Activated CD8-positive, alpha-beta memory T cell treated with anti-CD3 and anti-CD28 coated beads, Interleukin-2, amount 50 U/mL, for 24 hours (primary cell): ENCODE data around the gene CDK15.

Experiments
- DNase-seq: peaks from one replicate; pipeline ENCODE4 v3.0.0-alpha.2; 2020; ENCODE audit errors: extremely low read depth

CDK15 gene

DNA sequence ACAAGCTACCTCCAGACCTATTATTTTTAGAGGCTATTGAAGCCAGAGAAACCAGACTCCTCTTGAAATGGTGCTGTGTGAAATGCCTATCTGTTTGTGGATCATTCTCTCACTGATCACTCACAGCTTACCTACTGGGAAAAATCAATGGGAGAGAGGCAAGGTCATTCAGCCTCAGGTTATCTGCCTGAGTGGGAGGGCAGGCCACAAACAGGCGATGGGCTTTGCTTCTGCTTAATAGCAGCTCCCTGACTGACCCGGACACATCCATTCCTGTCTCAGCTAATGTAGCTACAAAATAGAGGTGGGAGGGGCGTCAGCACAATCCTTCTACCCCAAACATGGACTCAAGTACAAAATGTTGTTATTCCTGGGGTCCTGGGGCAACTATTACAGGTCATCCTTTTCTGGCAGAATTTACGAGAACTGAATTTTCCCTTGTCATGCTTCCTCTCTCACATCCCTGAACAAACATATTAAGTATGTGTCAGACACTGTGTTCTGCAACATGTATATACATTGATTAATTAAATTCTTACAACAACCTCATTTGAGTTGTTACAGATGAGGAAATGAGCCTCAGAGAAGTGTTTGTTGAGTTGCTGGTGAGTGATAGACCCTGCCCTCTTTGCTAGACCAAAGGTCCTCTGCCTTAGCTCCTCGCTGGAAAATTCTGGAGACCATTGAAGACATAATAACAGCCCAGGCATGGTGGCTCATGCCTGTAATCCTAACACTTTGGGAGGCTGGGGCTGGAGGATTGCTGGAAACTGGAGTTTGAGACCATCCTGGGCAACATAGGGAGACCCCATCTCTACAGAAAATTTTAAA is 60.5 kb downstream of the CDK15 start:
- no peak for DNase-seq

DNA sequence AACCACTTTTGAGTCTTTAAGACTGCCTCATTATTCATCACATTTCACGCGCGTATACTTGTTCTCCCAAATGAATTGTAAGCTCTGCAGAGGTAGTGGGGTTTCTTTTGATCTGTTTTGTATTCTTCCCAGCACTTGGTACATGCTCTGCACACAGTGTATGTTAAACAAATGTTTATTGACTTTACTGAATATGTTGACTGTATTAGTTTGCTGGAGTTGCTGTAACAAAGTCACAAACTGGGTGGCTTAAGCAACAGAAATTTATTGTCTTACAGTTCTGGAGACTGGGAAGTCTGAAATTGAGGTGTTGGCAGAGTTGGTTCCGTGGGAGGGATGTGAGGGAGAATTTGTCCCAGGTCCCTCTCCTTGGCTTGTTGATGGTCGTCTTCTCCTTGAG is 65.1 kb downstream of the CDK15 start:
- no peak for DNase-seq

DNA sequence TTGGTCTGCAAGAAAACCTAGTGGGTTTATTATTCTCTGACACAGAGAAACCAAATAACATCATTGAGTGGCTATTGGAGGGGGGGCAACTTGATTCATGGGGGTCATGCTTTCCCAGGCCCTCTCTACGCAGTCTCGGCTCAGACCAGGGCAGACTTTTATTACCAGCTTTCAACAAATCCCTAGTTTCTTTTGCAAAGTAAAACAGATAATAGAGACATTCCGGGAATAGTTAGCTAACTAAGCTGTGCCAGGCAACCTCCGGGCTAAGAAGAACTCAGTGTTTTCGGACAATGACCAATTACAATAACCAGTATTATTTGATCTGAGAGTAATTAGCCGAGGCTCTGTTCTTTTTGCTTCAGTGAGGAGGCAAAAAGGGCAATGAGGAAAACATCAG is 66.3 kb downstream of the CDK15 start:
- no peak for DNase-seq

DNA sequence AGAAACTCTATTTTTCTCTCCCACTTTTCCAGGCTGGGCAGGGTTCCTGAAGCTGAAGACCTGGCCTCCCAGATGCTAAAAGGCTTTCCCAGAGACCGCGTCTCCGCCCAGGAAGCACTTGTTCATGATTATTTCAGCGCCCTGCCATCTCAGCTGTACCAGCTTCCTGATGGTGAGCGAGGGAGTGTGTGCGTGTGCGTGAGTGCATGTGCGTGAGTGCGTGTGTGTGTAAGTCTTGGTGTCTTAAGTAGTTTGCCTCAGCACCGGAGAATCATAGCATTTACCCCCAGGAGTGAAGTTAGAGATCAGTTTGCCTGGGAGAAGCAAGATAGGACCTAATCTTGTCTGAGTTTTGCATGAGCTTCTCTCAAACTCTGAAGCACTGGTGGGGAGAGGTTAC is 73.7 kb downstream of the CDK15 start:
- DNase-seq, result no peak

DNA sequence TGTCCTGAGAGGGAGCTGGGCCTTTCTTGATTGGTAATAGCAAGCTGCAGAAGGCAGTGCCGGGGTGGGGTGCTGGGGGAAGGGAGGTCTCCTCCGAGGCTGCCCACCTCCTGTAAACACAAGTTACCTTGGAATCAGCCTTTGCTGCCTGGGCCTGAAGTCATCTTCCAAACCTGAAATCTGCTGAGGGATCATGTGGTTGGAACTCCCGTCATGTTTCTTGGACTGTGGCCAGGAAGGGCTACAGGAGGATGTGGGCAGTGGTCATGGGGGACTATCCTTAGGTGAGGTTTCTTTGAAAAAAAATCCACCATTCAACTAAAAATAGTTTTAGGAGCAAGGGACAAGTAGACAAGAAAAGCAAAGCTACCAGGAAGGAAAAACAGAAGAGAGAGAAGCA is 74.2 kb downstream of the CDK15 start:
- no peak for DNase-seq

DNA sequence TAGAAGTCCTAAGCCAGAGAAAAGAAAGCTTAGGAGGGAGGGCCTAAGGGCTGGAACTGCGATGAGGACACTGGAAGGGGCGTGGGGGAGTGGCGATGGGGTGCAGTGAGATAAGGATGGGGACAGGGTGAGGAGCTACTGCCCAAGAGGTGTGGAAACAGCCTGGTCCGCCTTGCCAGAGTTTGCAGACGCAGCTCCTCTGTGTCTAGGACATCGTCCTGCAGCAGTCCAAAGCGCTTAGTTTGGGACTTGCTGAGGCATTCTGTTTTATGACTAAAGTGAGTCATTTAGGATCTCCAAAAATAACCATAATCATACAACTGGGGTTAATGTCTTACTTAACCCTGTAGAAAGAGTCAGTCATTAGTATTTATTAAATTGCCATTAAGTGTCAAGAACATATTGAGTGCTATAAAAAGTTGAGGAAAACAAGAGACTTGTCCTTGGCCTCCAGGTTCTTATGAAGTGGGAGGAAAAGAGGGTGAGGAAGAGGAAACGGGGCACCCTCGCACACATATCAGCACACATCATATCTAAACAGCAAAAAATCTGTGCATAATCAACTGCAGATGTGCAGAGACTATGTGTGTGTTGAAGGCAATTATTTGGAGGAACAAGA is 74.8 kb downstream of the CDK15 start:
- no peak for DNase-seq

DNA sequence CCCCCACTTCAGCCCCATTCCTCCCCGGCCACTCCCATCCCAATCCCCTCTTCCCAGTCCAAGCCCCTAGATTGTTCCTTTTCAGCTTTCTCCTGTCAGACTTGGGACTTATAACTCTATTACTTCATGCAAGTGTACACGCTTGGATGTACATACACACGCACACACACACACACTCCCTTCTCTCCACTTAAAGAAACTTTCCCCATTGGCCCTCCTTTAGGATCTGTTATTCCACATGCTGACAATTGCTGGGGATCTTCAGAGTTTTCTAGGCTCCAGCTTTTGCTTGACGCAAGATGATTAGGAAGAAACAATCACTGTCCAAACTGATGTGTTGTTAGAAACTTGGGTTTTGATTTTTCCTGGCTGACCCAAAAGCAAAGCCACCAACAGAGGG is 75.4 kb downstream of the CDK15 start:
- no peak for DNase-seq

DNA sequence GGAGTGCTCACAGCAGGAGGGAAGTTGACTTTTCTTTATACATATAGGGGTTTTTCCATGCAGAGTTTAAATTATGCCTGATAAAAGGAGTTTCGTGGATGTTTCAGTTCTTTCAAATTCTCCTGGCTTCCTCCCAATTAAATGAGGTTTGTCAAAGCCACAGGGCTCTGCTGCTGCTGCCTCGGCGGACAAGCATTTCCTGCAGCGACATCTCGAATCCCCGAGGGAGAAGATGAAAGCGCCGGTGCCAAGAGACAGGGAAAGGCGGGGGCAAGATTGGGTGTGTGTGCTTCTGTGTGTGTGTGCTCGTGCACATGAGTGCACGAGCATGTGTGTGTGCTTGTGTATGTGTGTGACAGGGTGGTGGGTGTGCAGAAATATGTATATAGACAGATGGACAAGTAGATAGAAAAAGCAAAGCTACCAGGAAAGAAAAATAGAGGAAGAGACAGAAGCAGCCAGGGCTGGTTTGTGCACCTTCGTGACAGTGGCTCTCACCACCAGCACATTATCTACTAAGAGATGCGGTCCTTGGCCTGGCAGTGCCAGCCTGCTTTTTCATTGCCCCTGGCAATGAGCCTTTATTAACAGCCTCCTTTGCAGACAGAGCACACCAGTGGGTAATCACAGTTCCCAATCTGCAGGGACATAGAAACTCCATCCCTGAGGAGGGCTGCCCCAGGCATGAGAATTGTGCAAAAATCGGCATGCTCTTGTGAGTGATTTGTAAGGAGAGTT is 76.2 kb downstream of the CDK15 start:
- no peak for DNase-seq

DNA sequence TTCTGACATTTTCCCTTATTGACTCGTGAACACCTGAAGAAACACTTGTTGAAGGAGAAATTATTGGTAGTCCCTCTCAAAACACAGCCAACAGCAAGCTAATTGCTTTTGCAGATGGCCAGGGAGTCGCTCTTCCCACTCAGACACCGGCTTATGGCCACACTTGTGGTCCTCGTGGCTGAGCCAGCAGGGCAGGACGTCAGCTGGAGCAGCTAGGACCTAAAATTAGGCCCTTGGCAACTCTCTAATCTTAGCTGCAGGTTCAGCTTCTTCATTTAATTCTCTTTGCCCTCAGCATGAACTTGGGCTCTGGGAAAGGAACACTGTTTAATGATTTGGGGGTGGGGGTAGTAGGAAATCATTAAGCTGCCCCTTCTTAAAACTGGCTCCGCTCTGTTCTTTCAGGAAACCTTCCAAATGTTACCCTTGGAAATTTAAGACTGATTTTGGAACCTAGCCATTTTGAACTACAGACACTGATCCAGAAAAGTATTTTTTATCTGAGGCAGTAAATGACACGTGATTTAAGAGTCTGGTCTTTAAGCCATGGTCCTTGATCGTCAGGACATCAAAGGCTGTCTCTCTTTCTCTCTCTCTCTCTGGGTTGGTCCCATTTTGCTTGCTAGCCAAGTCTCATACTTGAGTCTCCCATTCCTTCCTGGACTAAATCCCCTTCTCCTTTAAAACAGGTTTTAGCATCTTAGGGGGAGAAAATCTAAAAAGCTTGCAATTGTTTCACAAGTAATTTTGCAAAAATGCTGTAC is 77.5 kb downstream of the CDK15 start:
- DNase-seq, result no peak

DNA sequence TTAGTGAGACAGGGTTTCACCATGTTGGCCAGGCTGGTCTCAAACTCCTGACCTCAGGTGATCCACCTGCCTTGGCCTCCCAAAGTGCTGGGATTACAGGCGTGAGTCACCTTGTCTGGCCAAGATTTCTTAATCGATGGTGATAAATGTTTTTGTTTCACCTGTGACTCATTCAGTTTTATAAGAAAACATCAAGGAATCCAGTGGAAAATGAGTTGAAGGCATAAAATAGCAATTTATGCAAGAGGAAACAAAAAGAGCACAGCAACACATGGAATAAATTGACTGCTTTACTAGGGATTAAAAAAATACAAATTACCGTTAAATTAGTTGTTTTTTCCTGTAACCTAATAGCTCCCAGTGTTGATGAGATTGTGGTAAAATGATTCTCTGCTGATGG is 80.2 kb downstream of the CDK15 start:
- no peak for DNase-seq

DNA sequence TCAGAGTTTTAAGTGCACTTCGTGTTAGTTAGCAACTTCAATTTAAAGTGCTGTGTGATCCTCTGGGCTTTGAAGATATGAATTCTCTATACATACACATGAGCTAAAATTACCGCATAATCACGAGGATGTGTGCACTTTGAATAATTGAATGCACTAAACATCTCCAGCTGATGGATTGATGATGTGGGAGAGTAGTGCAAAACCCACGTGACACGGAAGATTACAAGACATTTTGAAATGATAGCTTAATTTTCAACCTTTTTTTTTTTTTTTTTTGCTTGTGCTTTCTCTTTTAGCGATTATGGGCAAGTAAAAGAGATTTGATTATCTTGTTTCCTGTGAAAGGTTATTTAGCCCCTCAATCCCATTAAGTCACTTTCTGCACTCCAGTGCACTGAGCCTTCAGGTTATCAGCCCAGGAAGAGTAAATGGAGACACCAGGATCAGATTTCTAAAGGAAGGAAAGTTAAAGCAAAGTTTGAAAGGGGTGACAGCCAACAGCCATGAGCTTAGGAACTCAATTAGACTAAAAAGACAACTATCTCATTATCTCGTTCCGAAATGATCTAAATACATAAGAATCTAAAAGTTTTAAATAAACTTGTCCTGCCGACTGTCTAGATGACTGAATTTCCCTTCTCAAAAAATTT is 81.6 kb downstream of the CDK15 start:
- DNase-seq, result no peak

DNA sequence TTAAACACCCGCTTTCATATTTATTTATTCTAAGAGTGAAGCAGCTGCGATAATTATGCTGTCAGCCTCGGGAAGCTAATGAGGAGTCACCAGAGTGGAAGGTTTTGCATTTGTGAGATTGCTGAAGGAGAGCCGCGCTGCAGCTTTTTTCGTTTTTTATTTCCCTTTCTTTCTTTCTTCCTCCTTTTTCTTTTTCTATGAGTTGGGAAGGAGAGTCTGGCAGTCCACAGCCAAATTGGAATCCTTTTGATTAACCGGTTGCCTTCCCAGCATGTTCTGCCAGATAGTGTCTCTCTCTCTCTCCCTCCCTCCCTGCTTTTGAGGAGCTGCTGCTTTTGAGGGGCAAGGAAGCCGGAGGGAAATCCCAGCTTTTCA is 82.1 kb downstream of the CDK15 start:
- no peak for DNase-seq

DNA sequence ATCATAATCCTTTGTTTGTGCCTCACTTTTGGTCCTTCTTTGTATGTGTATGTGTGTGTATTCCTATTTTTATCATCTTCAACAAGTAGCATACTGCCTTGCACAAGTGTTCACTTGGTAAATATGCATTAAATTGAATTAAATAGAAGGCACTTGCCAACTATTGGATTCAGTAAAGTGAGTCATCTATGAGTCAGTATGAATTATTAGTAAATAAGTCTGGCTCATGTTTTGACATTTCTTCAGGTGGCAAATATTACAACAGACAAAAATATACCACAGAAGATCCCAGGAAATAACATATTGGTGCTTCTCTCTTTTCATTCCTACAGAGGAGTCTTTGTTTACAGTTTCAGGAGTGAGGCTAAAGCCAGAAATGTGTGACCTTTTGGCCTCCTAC is 84.1 kb downstream of the CDK15 start:
- DNase-seq, result no peak

DNA sequence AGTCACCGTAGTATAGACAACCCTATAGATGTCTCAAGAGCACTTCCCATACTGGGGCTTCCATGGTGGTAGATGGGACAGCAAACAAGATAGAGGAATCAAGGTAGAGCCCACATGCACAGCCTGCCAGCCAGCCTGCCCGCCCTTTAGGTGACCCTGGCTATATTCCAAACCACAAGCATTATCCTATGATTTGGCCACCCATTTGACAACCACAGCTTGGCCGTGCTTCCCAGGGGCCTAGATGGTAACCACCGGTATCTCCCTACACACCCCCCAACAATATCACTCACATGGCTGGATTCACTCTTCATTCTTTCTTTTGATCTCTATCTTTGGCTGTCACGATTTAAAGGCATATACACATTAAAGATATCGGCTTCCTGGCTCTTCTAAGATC is 85.3 kb downstream of the CDK15 start:
- DNase-seq, result no peak

DNA sequence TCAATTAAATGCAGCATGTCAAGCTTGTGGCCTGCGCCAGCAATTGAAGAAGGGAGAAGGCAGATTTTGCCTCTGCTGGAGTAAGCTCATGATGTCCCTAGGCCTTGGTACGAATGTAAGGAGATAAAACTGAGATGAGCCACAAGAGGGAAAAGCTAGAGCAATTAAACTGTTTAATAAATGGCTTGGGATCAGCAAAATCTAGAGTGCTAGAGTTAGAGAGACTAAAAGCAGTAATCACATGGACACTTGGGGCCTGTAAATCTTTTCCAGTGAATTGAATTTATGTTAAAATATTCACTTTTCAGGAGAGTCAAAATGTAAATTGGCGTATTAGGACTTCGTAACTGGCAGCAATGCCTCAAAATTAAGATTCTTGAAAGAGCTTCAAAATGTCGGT is 86.2 kb downstream of the CDK15 start:
- no peak for DNase-seq

DNA sequence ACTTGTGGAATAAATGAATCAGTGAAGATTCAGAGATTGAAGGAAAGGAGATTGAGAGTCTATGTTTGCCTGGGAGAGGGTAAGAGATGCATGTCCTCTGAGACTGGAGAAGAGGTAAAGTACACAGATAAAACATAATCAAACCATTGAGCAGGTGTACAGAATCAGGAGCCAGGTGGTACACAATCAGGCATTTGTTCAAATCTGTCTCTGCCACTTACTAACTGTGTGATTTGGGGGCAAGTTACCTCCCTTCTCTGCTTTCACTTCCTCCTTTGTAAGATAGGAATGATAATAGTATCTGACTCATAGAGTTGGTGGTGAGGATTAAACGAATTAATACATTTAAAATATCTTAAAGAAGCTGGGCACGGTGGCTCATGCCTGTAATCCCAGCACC is 94.0 kb downstream of the CDK15 start:
- DNase-seq, result no peak

DNA sequence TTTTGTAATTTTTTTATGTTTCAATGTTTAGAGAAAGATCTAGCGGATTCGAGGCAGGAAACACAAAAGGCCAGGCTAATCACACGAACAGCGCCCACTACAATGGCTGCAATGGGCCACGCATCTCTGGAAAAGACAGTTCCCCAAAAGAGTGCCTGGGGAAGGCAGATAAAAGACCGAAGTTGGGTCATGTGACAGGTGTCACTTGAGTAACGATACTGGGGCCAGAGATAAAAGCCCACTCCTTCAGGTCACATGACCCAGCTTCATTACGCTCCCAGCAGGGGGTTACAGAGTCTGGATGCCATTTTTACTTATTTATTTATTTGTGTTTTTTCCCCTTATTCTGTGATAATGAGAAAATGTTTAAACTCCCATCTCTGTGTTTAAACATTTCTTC is 95.4 kb downstream of the CDK15 start:
- DNase-seq, result no peak

DNA sequence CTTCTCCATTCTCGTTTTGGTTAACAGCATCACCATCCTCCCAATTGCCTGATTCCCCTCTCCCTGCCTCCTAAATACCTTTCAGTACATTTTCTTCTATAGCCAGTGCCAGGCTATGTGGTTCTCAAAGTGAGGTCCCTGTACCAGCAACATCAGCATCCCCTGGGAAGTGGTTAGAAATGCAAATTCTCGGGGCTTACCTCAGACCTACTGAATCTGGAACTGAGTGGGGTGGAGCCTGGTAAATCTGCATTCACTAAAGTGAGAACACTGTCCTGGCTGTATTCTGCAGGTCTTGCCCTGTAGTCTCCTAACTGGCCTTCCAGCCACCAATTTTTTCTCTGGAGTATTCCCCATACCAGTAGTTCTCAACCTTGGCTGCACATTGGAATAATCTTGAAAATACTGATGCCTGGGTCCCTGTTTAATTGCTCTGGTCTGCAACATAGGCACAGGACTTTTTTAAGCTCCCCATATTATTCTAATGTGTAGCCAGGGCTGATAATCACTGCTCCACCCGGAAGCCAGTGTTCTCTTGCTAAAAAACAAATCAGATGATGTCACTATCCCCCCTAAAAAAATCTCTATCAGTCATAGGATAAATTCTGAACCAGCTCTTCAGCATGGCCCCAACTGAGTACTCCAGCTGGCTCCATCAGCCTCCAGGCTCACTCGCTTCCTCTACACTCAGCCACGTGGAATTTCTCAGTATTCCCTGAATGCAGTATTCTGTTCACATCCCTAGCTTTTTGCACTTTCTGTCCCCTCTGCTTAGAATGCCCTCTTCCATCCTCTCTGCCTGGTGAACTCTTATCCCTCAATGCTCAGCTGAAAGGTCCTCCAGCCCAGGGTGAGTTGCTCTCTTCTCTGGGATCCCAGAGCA is 98.4 kb downstream of the CDK15 start:
- no peak for DNase-seq

DNA sequence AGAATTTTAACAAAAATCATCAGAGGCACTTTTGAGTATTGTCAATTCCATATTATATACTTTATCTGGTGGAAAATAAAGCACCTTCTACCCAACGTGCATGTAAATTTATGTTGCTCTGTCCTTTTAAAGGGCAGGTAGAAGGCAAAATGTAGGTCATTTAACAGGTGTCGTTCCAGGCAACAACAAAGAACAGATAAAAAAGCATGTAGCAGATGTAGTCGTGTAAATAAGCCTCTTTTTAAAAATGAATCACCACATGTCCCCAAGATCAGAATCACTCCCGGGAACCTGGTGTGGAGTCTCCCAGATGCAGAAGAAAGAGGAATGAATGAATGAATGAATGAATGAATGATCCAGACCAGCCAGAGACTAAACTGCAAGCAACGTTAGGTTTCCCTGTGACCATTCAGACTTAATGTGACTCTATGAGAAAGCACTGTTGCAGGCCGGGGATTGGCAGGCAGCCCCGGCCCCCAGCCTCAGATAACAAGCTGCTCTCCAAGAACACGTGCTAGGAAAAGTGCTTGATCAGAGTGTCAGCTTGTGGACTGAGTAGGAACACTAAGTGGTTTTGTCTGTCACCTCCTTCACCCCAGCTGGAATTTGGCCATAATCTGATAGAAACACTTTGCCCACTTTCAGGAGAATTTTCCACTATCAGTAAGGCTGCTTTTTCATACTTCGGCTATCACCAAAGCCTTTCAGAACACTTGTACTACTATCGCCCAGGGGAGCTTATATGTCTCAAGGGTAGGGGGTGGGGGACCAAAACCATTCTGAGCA is 100.6 kb downstream of the CDK15 start:
- no peak for DNase-seq

DNA sequence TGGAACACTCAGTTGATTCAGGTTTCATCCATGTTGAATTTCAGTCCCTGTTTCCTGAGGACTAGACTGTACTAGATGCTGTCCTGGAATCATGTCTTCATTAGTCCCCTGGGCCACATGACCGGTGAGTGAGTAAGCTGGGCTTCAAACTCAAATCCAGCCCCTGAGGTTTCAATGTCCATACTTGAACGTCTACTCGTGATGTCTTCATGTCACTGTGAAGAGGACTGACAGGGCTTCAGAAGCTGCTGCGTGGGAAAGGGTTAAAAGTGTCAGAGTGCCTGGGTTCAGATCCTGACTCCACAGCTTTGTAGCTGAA is 101.2 kb downstream of the CDK15 start:
- no peak for DNase-seq
